Activated CD4-positive, alpha-beta T cell treated with anti-CD3 and anti-CD28 coated beads, Interleukin-10, Interleukin-2, amounts not matched to agents 100 ng/mL and 50 ng/mL, durations not matched to agents 16 hours and 8 hours (primary cell): Measurements from ENCODE around the gene PARD3B.

Experiments used
- DNase-seq: peaks from one replicate; pipeline ENCODE4 v3.0.0-alpha.2; 2020

Gene PARD3B

GRCh38 chr2:204604061-204604460 lies 58.8 kb downstream of the PARD3B start:
- no peak for DNase-seq

- no peak for DNase-seq
Measured at GRCh38 chr2:204608237-204608939, 63.1 kb downstream of the PARD3B start.

- DNase-seq, result no peak
Measured at GRCh38 chr2:204611017-204611631, 65.8 kb downstream of the PARD3B start.

- DNase-seq, result no peak
Measured at GRCh38 chr2:204611764-204612163, 66.5 kb downstream of the PARD3B start.

- no peak for DNase-seq
Measured at GRCh38 chr2:204613635-204614034, 68.4 kb downstream of the PARD3B start.

- no peak for DNase-seq
Measured at GRCh38 chr2:204615456-204615855, 70.2 kb downstream of the PARD3B start.

GRCh38 chr2:204625135-204625534 lies 79.9 kb downstream of the PARD3B start:
- no peak for DNase-seq

- DNase-seq, result no peak
Measured at GRCh38 chr2:204628926-204629712, 83.8 kb downstream of the PARD3B start.

GRCh38 chr2:204632410-204632809 lies 87.1 kb downstream of the PARD3B start:
- no peak for DNase-seq

GRCh38 chr2:204634564-204634963 lies 89.3 kb downstream of the PARD3B start:
- DNase-seq, result no peak

- no peak for DNase-seq
Measured at GRCh38 chr2:204635478-204635877, 90.2 kb downstream of the PARD3B start.

GRCh38 chr2:204638471-204639194 lies 93.4 kb downstream of the PARD3B start:
- no peak for DNase-seq

GRCh38 chr2:204643326-204643725 lies 98.1 kb downstream of the PARD3B start:
- no peak for DNase-seq

GRCh38 chr2:204645018-204645773 lies 99.9 kb downstream of the PARD3B start:
- DNase-seq, result no peak

- no peak for DNase-seq
Measured at GRCh38 chr2:204647626-204648025, 102.4 kb downstream of the PARD3B start.

- no peak for DNase-seq
Measured at GRCh38 chr2:204650611-204651010, 105.3 kb downstream of the PARD3B start.

- DNase-seq, result no peak
Measured at GRCh38 chr2:204652063-204652462, 106.8 kb downstream of the PARD3B start.

GRCh38 chr2:204654669-204655068 lies 109.4 kb downstream of the PARD3B start:
- no peak for DNase-seq

- DNase-seq, result no peak
Measured at GRCh38 chr2:204655101-204655500, 109.8 kb downstream of the PARD3B start.

GRCh38 chr2:204655626-204656025 lies 110.4 kb downstream of the PARD3B start:
- DNase-seq, result no peak

GRCh38 chr2:204657024-204657423 lies 111.7 kb downstream of the PARD3B start:
- no peak for DNase-seq

- DNase-seq, result no peak
Measured at GRCh38 chr2:204662956-204663355, 117.7 kb downstream of the PARD3B start.
